Superior temporal gyrus (tissue), 1 donor: ENCODE measurements around the gene PLD6.

ENCODE experiments used
- DNase-seq: peaks from one replicate; pipeline ENCODE4 v3.0.0-alpha.2; 2016; ENCODE audit errors: extremely low spot score

PLD6 gene

DNA sequence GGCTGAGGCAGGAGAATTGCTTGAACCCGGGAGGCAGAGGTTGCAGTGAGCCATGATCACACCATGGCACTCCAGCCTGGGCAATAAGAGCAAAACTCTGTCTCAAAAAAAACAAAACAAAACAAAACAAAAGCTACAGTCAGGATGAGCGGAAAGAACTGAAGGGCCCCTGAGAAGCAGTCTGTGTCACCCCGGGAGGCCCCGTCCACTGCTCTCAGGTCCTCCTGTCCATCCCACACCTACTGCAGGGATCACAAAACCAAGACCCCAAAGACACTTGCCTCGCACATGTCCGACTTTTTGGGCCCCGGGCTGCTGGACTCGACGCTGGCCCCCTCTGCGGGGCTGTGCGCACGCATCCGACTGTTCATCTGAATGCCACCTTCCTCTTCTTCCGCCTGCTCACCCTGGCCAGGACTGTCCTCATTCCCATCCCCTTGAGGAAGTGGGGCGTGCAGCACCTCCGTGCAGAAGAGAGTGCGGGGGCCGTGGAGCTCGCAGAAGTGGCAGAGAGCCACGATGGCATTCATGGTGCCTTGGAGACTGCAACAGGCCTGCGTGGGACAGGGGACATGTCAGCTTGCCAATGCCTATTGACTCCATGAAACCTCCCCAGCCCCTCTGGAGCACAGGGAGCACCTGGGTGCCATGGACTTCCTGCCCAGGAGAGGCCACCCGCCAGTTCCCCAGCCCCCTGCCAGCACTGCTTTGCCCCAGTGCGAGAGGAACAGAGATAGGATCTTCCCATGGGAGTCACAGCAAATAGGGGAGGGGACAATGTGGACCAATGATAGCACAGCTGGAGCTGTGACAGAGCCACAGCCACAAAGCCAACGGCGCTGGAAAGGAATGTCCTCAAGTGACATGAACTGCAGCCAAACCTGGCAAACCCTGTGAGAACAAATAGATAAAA, 21.7 kb upstream of the PLD6 start:
- DNase-seq: no peak

DNA sequence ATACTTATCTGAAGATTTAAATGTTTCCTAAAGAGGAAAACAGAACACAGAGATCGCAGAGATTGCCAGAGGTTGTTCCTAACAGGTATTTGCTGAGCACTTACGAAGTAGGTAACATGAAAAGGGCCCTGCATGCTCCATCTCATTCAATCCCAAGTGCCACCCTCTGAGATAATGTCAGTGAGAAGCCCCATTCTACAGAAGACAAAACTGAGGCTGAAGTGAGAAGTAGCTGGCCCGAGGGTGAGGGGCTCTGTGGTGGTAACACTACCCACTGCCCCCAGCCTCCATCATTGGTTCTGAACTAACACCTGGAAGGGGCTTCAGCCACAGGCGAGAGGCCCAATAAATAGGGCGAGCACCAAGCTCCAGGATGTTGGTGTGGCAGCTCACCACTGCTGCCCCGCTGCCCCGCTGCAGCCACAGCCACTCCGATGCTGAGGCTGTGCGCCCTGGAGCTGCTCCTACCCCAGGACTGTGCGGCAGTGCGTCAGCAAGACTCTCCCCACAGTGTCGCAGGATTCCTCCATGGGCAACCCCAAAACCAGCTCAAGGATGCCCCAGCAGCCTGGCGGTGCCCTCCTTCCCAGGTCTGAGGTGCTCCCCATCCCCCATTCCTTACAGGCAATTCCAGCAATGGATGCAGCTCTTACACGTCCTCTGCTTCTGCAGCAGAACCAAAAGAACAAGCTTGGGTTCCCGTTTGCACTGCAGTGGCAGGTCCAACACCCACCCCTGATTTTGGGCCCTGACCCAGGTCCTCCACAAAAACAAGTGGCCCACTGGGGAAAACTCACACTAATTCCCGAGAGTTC, 20.5 kb upstream of the PLD6 start:
- DNase-seq: no peak

DNA sequence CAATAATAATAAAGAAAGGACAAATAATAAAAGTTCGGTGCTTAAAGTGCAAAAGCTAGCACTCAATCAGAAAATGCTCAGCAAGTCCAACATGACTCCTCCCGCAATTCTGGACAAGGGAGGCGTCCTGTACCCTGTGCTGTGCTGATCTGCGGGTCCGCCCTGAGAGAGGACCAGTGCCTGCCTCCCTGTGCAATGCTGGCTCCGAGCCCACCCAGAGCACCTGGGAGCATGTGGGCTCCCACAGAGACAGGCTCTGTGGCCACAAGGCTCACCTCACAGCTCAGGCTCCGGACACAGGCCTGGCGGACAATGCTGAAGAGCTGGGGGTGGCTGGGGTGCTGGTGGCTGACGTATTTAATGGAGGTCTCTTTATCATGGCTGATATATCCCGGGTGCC, 19.8 kb upstream of the PLD6 start:
- DNase-seq: no peak

DNA sequence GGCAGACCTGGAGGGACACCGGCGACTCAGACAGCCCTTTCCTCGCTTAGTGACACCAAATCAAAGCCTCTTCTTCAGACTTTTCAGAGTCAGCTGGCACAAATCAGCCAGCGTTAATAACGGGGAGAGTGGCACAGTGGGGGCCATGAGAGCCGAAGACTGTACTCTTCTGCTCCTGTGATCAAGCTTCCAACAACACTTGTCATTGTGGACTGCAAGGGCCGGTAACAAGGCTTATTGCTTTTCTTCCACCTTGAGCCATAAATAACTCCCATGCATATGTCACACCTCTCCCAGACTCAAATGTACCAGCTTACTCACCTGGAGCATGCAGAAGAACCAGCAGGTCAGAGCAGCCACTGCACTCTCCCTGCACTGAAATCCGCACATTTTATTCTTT, 18.0 kb upstream of the PLD6 start:
- DNase-seq: no peak

DNA sequence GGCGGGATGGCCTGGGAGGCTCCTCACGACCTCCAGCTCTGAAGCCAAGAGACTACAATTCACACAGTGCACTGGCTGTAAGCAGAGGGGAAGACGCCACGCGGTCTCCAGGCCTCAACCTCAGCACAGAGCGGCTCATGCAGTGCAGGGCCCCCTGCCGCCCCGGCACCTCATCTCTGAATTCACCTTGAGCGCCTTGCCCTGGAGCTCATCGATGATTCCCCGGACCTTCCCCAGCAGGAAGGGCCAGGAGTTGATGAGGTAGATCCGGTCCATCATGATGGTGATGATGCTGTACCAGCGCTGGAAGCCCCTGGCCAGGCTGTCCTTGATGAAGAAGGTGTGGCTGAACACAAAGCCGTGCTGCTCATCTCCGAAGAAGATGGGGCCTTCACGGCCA, 17.6 kb upstream of the PLD6 start:
- DNase-seq: no peak

DNA sequence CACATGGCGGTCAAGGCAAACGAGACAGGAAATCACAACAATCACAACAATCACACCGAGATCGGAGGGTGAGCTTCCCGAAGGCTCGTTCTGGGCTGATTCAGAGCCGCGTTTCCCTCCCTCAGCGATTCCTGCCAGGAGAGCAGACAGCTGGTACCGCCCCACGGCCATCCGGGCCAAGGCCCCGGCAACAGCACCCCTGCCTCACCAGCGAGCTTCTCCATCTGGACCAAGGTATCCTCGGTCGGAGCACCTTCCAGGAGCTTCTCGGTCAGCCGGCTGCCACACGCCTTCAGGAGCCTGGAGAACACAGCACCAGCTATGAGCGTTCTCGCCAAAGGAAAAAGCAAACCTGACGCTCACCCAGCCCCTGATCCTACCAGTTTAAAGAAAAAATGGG, 15.2 kb upstream of the PLD6 start:
- no peak for DNase-seq

DNA sequence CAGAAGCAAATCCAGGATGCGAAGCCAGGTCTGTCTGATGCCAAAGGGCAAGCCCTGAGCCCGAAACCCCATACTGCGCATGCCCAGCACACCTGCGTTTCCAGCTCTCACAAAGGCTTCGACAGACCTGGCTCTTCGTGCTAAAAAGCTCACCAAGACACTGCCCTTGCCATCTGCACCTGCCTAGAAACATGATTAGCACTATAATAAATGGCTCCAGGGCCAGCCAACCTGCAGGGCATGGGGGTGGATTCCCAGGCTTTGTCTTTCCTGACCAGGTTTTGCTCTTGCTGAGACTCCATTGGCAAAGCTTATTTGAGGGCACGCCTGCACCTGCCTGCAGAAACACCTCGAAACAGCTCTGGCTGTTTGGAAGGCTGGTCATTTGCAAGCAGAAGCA, 14.4 kb upstream of the PLD6 start:
- DNase-seq: no peak

DNA sequence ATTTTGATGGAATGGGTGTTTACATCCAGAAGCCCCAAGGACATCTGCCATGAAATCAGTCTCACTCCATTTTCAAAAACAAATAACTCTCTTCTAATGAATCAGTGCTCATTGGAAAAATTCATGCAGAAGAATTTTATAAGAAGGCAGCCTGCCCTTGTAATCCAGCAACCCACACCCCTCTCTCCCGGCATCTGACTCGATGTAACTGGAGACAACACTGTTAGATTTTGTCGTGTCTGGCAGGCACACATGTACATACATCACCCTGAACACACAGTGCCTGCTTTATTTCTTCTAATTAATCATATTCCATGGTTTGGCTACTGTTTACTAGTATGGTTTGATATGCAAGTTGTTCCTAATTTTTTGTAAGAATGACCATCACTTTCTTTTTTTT, 11.9 kb upstream of the PLD6 start:
- DNase-seq: no peak

- no peak for DNase-seq
Observed at GRCh38 chr17:17216776-17217175, 10.6 kb upstream of the PLD6 start.

GRCh38 chr17:17216236-17216635, 10.1 kb upstream of the PLD6 start:
- DNase-seq: no peak

DNA sequence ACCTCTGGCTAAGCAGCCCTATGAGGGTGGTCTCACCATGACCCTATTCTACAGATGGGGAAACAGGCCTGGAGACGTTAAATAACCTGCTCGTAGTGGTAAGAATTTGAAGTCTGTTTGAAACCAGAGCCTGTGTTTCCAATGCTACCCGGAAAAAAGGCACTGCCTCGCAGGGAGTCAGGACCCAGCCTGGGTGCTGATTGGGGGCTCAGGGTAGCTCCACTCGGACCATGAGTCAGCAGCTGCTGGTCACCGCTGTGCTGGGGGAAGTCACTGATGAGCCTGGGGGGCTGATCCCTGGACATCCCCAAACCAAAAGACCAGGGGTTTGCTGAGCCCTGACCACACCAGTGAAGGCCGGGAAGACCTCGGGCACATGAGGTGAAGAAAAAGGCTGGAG, 9.4 kb upstream of the PLD6 start:
- DNase-seq: no peak

- DNase-seq: no peak
Observed at GRCh38 chr17:17214646-17215436, 8.7 kb upstream of the PLD6 start.

DNA sequence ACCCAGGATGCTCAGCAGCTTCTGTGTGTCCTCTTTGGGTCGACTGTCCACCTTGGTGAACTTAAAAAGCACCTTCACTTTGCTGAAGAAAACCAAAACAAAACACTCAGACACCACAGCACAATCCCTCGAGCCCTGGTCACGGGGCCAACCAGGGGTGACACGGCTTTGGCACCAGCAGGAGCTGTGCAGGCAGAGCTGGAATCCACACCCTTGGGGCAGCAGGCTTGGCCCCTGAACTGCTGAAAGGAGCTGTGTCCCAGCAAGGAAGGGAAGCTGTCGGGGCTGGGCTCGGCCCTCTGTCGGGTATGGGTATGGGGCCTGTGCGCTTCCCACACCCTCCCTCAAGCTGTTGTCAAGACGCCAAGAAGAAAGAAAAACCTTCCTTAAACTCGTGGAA, 7.6 kb upstream of the PLD6 start:
- no peak for DNase-seq

- no peak for DNase-seq
Observed at GRCh38 chr17:17207998-17208397, 1.9 kb upstream of the PLD6 start.

DNA sequence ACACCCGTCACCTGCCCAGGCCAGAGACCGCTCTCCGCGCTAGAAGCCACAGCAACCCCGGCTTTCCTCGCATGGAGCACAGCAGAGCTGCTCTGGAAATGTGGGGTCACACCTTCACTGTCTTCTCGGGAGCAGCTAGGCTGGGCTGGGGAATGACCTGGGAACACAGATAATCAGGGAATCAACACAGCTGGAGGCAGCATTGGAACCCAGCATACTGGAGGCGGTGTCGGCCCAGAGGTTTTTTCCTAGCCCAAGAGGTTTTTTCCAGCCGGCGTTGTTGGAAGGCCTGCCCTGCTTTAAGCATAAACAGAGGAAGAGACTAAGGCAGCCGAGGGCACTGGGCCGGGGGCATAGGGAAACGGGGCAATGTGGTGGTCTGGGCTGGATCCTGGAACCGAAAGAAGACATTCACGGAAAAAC, 791 bp upstream of the PLD6 start:
- no peak for DNase-seq

GRCh38 chr17:17205368-17206123, 587 bp downstream of the PLD6 start:
- no peak for DNase-seq

DNA sequence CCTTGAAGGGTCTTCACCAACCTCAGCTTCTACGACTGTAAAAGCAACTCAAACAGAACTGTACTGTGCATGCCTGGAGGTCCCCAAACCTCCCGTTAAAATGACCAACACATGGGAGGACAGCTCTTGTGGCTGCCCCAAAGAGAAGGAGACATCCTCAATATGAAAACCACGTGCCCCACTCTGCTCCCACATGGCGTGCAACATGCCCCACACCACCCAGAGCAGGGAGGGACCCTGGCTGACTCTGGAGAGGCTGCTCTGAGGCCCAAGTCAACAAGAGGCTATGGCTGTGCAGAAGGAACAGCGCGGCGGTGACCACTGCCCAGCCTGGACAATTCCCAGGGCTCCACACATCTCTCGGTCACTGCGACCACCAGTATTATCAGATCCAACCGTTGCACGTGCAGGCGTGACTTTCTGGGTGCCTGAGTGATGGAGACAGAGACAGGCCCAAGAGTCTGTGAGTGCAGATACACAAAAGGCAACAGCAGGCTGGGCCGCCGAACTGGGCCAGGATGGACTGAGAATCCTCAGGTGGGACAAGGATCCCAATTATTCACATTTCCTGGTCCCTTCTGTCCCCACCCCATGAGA, 1.4 kb downstream of the PLD6 start:
- no peak for DNase-seq

DNA sequence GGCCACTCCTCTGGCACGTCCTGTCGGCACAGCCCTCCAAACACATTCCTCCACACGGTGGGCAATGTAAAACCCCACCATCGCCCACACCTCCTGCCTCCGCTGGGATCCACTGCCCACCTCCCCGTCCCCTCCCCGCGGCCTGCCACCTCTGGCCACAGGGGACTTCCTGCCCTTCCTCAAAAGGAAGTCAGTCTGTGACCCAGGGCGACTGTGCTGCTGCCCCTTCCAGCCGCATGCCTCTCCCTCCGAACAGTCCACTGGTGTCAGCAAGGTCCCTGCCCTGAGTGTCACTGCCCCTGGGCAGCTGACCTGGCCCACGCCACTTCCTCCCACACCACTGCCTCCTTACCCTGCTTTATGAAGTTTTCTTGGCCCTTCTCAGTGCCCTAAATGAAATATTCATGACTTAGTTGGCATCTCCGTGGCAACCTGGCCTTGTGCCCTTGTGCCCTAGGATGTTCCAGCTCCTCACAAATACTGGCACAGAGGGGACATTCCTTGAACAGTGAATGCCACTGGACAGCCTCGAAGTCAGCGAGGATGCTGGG, 2.0 kb downstream of the PLD6 start:
- DNase-seq: no peak

GRCh38 chr17:17203173-17203730, 2.9 kb downstream of the PLD6 start:
- DNase-seq: no peak

GRCh38 chr17:17201907-17202306, 4.2 kb downstream of the PLD6 start:
- DNase-seq: no peak
